GM21360 (cell line): Measurements from ENCODE around the gene CAPG.
"Not testable (repeated sequence)": the region's sequence is repeated elsewhere in the genome, so short reads cannot be mapped to it uniquely, and the experiment has no call there.

Experiments
- ATAC-seq: cut with Tn5 transposase; IDR thresholded peaks from one replicate; pipeline ENCODE4 v1.9.1; 2021; ENCODE audit warnings: mild to moderate bottlenecking, moderate library complexity; ENCODE audit not compliant: unreplicated experiment

The CAPG gene, protein sequence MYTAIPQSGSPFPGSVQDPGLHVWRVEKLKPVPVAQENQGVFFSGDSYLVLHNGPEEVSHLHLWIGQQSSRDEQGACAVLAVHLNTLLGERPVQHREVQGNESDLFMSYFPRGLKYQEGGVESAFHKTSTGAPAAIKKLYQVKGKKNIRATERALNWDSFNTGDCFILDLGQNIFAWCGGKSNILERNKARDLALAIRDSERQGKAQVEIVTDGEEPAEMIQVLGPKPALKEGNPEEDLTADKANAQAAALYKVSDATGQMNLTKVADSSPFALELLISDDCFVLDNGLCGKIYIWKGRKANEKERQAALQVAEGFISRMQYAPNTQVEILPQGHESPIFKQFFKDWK

DNA sequence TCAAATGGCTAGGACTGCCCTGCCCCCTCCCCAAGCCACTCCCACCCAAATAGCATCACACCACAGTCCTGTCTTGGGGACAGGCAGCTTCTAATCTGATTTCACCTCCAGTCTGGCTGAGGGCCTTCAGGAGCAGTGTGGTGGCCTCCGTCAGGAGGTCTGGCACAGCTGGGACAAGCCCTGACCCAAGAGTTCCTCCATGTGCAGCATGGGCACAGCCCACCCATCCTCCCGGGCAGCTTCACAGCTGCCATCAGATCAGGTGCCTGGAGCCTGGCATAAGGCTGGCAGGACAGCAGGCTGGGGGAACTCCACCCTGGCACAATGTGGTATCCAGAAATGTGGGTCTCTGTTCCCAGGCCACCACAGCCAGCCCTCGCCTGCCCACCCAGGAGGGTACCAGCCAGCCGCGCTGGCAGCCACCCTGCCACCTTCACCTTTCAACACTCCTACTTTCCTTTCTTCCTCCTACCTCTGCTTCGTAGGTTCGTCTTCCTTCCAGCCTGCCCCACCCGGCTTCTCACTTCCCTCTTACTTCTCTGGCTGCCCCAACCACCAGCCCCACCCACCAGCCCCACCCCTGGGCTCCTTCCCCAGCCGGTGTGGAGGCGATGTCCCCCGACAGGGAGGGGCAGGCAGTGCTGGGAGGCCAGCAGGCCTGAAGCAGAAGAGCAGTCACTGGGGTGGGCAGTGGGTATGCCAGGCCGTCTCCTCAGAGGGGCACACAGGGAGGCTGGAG lies at the start of gene CAPG:
TSS of gene CAPG (minus strand) at position 522 of the 739 bp plus-strand sequence. CDS start 8,221 bp downstream, outside the sequence.
- ATAC-seq: peak; percentile 58

DNA sequence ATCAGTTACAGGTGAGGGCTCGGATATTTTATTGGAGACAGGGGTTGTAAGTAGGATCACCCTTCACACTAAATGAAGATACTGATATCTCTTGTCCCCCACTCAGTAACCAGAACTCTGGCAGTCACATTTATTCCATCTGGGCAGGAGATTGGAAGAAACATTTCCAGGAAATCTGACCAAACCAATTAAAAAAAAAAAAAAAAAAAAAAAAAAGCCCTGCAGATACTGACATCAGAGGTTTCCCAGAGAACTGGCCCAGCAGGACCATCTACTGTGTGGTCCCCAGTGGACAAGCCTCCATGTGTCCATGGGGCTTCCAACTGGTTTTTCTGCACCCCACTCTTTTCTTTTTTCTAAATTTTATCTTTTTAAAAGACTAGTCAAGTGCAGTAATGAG lies 49.6 kb upstream of the CAPG start:
- no peak for ATAC-seq

DNA sequence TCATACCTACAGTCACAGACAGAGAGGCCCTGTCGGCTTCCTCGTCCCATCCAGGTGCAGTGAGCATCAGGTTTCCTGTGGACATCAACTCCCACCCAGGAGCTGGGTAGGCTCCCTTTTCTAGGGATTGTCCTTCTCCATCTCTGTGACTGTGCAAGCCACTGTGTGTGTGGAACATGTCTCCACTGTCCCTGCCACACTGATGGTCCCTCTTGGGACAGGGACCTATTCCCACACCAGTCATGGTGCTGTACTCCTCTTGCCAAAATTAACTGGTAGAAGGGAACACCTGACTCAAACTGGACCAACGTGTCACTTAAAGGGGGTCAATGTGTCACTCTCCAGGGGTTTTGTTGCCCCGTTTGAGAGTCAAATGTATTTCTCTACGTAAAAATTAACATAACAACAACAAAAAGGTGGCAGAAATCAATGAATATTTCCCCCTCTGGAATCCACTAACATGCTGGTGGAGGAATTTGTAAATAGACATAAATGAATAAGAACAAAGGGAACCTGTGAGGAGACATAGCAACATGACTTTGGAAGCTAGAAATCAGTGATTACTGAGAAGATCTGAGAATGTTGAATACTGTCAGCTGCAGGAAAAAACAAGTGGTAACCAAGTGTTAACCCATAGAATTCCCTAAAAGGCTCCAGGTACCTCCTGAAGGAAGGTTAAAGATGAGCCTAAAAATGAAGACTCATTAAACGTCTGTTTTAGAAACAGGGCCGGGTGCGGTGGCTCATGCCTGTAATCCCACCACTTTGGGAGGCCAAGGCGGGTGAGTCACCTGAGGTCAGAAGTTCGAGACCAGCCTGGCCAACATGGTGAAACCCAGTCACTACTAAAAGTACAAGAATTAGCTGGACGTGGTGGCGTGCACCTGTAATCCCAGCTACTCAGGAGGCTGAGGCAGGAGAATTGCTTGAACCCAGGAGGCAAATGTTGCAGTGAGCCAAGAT lies 48.7 kb upstream of the CAPG start:
- ATAC-seq: no peak

DNA sequence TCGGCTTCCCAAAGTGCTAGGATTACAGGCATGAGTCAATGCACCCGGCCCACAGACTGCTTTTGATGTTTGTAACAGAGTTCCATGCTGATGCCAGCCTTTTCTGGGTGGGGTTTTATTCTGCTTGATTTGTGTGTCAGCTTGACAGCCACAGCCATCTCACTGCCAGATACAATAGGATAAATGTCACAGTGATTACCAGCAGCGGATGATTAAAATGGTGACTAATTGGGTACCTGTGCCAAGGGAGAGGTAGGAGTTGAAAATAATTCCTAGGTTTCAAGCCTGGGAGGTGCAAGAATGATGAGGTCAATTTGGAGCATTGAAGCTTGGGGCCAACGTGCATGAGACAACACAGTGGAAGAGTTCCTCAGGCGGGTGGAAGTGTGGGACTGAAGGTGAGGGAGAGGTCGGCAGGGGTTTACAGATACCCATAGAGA lies 47.7 kb upstream of the CAPG start:
- ATAC-seq: no peak

DNA sequence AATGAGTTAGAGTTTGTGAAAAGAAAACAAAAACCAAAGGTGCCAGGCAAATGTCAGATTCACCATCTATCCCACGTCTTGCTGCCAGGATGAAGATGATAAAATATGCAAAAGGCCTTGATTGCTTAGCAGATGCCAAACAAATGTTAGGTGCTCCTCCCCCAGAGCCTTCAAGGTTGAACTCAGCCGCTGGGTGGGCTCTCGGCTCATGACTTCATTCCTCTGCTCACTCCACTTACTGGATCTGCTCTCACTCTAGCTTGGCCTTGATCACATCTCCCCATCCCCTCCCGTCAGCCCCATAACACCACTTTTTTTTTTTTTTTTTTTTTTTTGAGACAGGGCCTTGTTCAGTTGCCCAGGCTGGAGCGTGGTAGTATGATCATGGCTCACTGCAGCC lies 46.9 kb upstream of the CAPG start:
- no peak for ATAC-seq

DNA sequence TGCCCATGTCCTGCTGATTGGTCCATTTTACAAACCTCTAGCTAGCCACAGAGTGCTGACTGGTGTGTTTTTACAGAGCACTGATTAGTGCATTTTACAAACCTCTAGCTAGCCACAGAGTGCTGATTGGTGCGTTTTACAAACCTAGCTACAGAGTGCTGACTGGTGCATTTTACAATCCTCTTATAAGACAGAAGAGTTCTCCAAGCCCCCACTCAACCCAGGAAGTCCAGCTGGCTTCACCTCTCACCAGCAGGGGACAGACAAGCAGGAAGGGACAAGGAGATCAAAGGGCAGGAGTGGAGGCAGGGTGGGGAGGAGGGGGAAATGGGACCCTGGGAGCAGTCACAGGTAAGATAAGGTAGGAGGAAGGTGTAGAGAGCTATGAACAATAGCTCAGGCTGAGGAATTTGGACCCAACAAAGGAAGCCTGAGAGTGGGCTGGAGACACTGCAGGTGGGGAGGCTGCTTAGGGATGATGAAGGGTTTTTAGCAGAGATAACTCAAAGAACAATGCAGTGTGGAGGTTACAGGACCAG lies 45.5 kb upstream of the CAPG start:
- ATAC-seq: no peak

DNA sequence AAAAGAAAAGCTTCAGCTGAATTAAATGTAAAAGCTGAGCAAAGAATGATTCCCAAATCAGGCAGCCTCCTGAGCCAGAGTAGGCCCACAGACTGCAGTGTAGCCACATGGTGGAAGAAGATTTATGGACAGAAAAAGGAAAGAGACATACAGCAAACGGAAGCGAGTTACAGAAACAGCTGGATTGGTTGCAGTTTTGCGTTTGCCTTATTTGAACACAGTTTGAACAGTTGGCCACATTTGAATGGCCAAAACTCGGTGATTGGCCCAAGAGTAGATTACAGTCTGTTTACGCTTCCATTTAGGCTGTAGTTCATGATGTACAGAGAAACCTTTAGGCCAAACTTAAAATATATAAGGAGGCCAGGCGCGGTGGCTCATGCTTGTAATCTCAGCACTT lies 43.4 kb upstream of the CAPG start:
- no peak for ATAC-seq

DNA sequence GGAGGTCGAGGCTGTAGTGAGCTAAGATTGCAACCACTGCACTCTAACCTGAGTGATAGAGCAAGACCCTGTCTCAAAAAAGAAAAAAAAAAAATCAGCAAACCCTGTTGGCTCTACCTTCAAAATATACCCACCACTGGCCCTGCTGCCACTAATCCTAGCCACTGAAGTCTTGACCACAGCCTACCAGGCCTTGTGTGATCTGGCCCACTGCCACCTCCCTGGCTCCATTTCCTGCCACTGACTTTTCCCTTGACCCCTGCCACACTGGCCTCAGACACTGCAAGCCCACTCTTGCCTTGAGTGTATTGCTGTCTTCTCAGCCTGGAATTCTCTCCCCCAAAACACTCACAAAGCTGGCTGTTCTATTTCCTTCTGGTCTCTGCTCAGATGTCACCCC lies 42.1 kb upstream of the CAPG start:
- ATAC-seq: no peak

DNA sequence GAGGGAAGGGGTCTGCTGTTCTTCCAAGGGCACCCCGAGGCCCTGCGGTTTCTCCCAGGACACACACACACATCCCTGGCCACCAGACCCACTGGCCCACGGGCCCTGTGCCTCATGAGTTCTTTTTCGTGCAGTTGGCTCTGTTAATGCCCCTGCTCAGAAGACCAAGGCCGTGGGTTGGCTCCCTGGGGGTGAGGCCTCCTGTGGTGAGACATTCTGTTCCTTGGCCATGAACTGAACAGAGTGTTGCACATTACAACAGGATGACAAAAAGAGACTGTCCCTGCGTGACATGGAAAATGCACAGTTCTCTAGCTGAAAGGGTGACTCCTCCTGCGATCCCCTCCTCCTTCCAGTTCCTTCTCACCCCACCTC lies 39.0 kb upstream of the CAPG start:
- no peak for ATAC-seq

DNA sequence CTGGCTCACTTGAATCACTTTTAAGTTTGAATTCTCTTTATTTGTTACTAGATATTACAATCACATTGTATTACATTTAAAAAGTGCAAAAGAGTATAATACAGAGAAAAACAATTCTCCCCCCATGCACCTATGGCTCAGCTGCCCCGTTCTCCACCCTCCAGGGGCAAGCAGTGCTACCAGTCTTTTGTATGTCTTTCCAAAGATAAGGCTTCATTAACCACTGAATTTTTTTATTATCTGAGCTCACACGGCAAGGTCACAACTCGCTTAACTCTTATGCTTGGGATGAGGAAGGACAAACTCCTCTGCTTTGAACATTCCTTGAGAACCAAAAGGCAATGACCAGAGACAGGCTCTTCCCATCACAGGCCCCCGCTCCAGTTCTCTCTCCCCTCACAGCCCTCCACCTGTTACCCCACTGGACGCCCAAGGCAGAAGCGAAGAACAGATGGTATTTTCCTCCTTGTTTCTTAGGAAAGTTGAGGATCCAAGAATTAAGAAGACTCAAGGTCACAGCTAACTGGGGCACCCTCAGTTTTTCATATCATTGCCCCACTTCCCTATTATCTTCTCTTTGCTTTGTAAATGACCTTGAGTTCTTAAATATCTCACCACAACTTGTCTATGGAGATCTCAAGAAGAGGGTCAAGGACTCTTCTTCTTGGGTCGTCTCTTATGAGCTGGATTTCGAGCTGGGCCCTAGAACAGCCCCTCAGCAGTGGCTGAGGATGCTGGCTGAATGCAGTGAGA lies 38.5 kb upstream of the CAPG start:
- ATAC-seq: no peak

DNA sequence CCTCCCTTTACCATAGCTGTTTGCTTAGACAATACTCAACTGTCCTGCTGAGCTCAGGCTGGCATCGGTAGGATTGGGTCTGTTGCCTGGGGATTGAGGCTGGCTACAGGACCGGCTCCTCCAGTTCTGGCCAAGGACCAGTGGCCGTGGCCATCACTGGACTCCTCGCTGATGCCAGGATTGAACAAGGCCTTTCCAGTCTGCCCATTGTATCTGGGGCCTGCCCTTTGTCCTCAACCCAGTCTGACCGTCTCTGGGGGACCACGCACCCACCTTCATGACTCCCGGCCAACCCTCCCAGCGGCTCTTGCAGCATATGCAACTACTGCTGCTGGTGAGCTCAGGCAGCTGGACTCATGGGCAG lies 37.0 kb upstream of the CAPG start:
- no peak for ATAC-seq

DNA sequence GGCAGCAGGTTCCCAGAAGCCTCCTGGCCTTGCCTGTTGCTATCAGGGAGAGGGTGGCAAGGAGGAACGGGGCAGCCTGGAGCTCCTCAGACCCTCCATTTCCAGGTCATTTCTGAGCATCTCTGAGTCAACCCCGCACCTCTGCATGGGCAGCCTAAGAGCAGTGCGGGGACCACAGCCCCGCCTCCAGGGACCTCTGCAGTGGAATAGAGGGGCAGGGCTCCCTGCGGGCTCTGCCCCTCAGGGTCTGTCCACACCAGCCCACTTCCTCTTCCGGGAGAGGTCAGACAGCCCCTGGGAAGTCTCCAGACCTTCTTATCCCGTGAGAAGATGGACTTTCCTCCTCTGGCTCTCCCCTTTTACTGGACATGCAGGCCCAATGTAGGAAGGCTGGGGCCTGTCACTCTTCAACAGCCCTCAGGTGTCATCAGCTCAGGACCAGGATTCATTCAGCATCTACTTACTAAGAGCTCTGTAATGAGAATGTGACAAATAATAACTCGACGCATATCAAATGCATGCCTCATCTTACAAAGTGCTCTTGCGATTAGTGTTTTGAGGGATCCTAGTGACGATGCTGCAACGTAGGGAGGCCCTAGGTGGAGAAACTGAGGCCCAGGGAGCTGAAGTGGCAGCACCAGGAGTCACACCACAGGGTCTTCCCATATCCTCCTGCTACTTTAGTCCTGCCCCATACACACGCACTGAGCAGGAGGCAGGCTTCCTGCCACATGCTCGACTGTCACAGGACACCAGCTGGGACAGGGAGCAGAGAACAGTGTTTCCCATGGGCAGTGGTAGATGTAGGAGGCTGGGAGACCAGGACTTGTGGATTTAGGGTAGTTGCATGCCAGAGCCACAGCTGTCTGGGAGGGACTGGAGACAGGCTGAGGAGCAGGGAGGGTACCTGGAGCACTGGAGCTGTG lies 36.4 kb upstream of the CAPG start:
- ATAC-seq: no peak

DNA sequence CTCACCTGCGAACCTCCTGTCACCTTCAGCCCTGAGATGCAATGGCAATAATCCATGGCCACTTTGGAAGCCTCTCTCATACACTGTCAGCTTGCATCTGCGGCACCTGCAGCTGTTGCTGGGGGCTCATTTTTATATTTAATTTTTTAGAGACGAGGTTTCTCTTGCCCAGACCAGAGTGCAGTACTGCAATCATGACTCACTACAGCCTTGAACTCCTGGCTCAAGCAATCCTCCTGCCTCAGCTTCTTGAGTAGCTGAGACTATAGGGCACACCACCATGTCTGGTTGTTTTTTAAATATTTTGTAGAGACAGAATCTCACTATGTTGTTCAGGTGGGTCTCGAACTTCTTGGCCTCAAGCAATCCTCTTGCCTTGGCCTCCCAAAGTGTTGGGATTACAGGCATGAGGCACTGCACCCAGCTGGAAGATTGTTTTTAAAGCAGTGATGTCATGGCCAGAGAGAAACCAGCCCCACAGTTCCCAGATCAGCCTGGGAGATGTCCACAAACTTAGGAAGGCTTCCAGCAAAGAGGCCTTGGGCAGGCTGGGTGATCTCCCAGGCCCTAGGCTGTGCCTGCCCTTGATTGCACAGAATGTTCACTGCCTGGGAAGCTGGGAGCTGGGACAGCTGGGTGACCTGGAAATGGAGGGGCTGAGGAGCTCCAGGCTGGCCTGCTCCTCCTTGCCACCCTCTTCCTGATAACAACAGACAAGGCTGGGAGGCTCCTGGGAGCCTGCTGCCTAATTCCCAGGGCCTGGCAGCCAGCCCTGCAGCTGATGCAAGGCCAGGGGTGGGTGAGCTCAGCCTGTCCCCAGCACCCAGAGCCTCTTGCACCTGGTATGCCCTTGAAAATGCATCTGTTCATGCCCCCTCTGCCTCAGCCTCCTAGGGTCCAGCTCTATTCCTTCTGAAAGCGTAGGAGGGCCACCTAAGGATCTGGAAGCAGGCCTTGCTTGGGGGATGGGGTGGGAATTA lies 35.4 kb upstream of the CAPG start:
- ATAC-seq: no peak

DNA sequence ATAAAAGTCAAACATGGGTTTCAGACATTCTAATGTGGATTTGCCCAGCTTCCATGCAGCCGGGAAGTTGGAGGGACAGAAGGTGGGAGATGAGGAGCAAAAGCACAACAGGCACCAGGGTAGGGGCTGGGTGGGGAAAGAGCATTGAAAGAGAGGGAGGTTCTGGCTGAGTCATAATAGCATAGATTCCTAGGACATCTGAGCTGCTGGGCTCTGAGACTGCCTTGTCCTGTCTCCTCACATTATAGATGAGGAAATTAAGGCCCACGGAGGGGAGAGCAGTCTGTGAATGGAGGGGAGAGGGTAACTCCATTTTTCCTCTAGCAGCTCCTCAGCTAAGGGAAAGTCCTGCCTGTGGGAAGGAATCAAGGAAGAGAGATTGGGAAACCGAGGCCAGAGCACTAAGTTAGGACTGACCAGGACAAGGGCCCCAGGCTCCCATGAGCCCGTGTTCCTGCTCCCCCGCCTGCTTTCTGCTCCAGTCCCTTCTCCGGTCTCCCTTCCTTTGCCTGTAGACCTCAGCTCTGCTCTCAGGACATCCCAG lies 34.5 kb upstream of the CAPG start:
- ATAC-seq: no peak

DNA sequence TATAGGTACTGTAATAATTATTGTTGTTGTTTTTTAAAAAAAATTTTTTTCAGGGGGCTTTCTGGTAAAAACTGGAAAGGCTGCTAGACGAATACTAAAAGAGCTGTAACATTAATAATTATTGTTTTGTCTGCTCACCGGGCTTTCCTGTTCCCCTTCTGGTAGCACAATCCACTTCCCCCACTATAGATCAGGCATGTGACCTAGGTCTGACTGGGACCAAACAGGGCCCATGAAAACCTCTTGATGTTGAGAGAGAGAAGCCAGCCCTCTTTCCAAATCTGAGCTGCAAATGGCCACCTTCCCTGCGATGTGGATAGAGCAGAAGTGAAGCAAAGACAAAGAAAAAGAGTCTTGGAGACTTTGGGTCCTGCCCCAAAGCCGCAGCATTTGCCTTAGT lies 31.7 kb upstream of the CAPG start:
- no peak for ATAC-seq

DNA sequence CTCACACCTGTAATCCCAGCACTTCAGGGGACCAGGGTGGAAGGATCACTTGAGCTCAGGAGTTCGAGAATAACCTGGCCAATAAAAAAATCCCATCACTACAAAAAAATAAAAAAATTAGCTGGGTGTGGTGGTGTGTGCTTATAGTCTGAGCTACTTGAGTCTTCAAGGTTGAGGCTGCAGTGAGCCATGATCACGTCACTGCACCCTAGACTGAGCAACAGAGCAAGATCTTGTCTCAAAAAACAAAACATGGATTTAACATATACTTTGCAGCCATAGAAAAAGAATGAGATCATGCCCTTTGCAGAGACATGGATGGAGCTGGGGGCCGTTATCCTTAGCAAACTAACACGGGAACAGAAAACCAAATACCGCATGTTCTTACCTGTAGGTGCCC lies 30.6 kb upstream of the CAPG start:
- no peak for ATAC-seq

DNA sequence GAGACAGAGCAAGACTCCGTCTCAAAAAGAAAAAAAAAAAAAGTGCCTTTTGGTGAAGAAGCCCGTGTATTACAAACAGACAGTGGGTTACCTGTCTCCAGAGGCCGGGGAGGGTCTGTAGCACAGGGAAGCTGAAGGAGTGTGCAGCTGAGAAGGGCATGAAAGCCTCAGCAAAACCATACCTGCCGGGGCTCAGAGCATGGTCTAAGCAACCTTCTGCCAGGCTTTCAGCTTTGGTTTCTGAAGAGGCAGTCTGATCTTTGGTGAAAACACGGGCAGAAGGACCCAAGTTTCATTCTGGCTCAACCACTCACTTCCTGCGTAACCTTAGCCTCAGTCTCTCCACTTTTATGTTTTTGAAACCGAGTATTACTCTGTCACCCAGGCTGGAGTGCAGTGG lies 29.8 kb upstream of the CAPG start:
- ATAC-seq: no peak

DNA sequence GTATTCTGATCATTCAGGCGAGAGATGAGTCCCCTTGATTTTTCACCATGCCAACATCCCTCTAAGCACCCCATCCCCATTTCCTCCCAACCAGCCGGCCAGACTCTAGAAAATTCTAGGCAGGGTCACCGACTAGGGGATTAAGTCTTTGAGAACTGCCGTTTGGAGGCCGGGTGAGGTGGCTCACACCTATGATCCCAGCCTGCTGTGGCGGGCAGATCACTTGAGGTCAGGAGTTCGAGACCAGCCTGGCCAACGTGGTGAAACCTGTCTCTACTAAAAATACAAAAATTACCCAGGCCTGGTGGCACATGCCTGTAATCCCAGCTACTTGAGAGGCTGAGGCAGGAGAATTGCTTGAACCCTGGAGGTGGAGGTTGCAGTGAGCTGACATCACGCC lies 29.4 kb upstream of the CAPG start:
- ATAC-seq: not testable (repeated sequence)
